CD4-positive, alpha-beta memory T cell (primary cell): ENCODE measurements around the gene SMURF2. TPM values are rescaled to one million over a fixed set of nuclear protein-coding genes. Genes with fewer than 3 reads are reported as not detected.
"Not testable (repeated sequence)": the region's sequence is repeated elsewhere in the genome, so short reads cannot be mapped to it uniquely, and the experiment has no call there.

Experiments used
- CTCF ChIA-PET: fragments of 350-600 bp; sonication (Branson Sonifier 250); formaldehyde crosslinking; loops from one replicate; lab custom pipeline; 2021; ENCODE audit warnings: inconsistent platforms; ENCODE audit not compliant: partially characterized antibody; lab: Charles Lee
- POLR2A ChIA-PET: fragments of 350-600 bp; sonication (Branson Sonifier 250); formaldehyde crosslinking; loops from one replicate; lab custom pipeline; 2021; ENCODE audit not compliant: partially characterized antibody; lab: Charles Lee
- DNase-seq, 5 donors: peaks; one replicate each; pipeline versions ENCODE4 v3.0.0 to v3.0.0-alpha.2; 2020 to 2022; ENCODE audit warnings: mixed read lengths in 1 of 5
- H3K27ac ChIP-seq: one replicate; pipeline ENCODE4 v1.7.0; 2013; ENCODE audit warnings: low read depth, low read length
- H3K27me3 ChIP-seq: 2 replicates; pipeline ENCODE4 v1.7.0; 2013; ENCODE audit warnings: mild to moderate bottlenecking, low read length, moderate library complexity; ENCODE audit not compliant: insufficient read depth
- H3K36me3 ChIP-seq: 2 replicates; pipeline ENCODE4 v1.7.0; 2013; ENCODE audit warnings: mild to moderate bottlenecking, low read length, moderate library complexity; ENCODE audit not compliant: insufficient read depth
- H3K4me1 ChIP-seq: 2 replicates; pipeline ENCODE4 v1.7.0; 2013; ENCODE audit warnings: mild to moderate bottlenecking, low read length, moderate library complexity; ENCODE audit not compliant: insufficient read depth
- H3K4me3 ChIP-seq, 2 donors: one replicate each; pipeline ENCODE4 v1.7.0; 2013; ENCODE audit warnings: low read length in 2 of 2, mild to moderate bottlenecking in 1 of 2
- H3K9me3 ChIP-seq, 2 donors: one replicate each; pipeline ENCODE4 v1.7.0; 2013; ENCODE audit warnings: low read length in 2 of 2, control low read depth in 1 of 2; ENCODE audit not compliant: control insufficient read depth in 1 of 2
- H3K27ac Mint-ChIP-seq, 7 donors: one replicate each; pipeline ENCODE4 v1.8.0; 2020 to 2021; ENCODE audit warnings: mixed read lengths in 7 of 7, mild to moderate bottlenecking in 6 of 7, inconsistent platforms in 3 of 7, moderate library complexity in 3 of 7
- H3K27me3 Mint-ChIP-seq, 2 donors: one replicate each; pipeline ENCODE4 v1.8.0; 2020 to 2021; ENCODE audit warnings: mixed read lengths in 2 of 2
- H3K36me3 Mint-ChIP-seq, 2 donors: one replicate each; pipeline ENCODE4 v1.8.0; 2020 to 2021; ENCODE audit warnings: mixed read lengths in 2 of 2, inconsistent platforms in 1 of 2, mild to moderate bottlenecking in 1 of 2
- H3K4me1 Mint-ChIP-seq, 4 donors: one replicate each; pipeline ENCODE4 v1.8.0; 2020 to 2021; ENCODE audit warnings: mixed read lengths in 4 of 4, mild to moderate bottlenecking in 1 of 4
- H3K4me3 Mint-ChIP-seq, 8 donors: one replicate each; pipeline ENCODE4 v1.8.0; 2020 to 2021; ENCODE audit warnings: mixed read lengths in 8 of 8, mild to moderate bottlenecking in 7 of 8, moderate library complexity in 6 of 8, inconsistent platforms in 3 of 8
- H3K9me3 Mint-ChIP-seq, 8 donors: one replicate each; pipeline ENCODE4 v1.8.0; 2020 to 2021; ENCODE audit warnings: mixed read lengths in 8 of 8, mild to moderate bottlenecking in 5 of 8, inconsistent platforms in 3 of 8, moderate library complexity in 1 of 8
- intact Hi-C: fragments of 100-400 bp; cut with micrococcal nuclease; formaldehyde crosslinking; loops from one replicate; pipeline ENCODE4 v1.15.1; 2023
- polyA plus RNA-seq, 2 donors: library from polyadenylated mRNA; unstranded; fragments of 300-500 nt; fragmentation: Illumina TruSeq; gene quantifications; one replicate each; pipeline ENCODE4 v1.2.3, GENCODE V29; 2021
- total RNA-seq, 2 experiments: library from RNA; stranded (reverse); gene quantifications; one replicate each; pipeline ENCODE4 v1.2.3, GENCODE V29; 2021

Gene SMURF2
- total and polyA plus RNA-seq, 4 experiments from 2014 or later, result 4.9 to 35.0 (median 20.3) TPM

DNA sequence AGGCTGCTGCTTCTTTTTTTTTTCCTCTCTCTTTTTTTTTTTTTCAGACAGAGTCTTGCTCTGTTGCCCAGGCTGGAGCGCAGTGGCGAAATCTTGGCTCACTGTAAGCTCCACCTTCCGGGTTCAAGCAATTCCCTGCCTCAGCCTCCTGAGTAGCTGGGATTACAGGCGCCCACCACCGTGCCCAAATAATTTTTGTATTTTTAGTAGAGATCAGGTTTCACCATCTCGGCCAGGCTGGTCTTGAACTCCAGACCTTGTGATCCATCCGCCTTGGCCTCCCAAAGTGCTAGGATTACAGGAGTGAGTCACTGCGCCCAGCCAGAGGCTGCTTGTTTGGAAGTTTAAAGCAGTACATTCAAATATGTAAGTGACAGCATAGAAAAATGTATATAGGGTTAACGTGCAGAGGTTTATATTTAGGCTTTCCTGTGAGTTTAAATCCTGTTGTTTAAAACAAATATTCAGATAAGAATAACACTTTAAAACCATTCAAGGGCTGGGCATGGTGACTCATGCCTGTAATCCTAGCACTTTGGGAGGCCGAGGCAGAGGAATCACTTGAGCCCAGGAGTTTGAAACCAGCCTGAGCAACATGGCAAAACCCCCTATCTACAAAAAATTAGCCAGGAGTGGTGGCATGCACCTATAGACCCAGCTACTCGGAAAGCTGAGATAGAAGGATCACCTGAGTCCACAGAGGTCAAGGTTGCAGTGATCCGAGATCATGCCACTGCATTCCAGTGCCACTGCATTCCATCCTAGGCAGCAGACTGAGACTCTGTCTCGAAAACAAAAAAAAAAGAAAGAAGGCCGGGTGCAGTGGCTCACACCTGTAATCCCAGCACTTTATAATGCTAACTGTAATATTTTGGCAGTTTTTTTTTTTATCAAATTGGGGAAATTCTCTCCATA is 6.0 kb upstream of the SMURF2 start:
- H3K27me3 Mint-ChIP-seq, H3K4me3 ChIP-seq, POLR2A ChIA-PET, H3K27ac ChIP-seq, DNase-seq, H3K27me3 ChIP-seq, H3K4me1 Mint-ChIP-seq, H3K36me3 Mint-ChIP-seq, H3K4me1 ChIP-seq, H3K9me3 Mint-ChIP-seq, H3K27ac Mint-ChIP-seq, H3K9me3 ChIP-seq, H3K36me3 ChIP-seq, H3K4me3 Mint-ChIP-seq: not testable (repeated sequence)
- CTCF ChIA-PET, result interaction anchor here (0.5 kb wide), 1 partner anchor 268 kb away, joined by 3 read pairs; no protein-coding TSS in a partner anchor
- intact Hi-C loops, result loop anchor here (10.0 kb wide), 1 partner anchor 403 kb away; the partner anchor contains the start of gene TEX2

DNA sequence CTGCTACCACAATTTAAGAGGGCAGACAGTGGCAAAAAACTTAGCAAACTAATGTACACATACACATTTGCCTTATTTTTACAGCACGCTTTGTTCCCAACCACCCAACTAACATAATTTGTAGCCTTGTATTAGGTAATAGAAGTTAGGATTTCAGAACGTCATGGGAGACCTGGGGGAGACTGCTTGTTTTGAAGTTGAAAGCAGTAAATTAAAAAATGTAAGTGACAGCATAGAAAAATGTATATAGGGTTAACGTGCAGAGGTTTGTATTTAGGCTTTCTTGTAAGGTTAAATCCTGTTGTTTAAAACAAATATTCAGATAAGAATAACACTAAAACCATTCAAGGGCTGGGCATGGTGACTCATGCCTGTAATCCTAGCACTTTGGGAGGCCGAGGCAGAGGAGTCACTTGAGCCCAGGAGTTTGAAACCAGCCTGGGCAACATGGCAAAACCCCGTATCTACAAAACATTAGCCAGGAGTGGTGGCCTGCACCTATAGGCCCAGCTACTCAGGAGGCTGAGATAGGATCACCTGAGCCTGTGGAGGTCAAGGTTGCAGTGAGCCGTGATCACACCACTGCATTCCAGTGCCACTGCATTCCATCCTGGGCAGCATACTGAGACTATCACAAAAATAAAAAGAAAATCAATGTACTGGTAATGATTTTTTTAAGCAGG is 2.3 kb upstream of the SMURF2 start:
- peaks cover 13 to 22% (median 18%) of the 10 kb centered on the region in 4 donors for H3K4me1 Mint-ChIP-seq
- POLR2A ChIA-PET, H3K27me3 Mint-ChIP-seq, H3K27me3 ChIP-seq, H3K27ac ChIP-seq, CTCF ChIA-PET, H3K27ac Mint-ChIP-seq, H3K9me3 ChIP-seq, DNase-seq, H3K4me3 ChIP-seq, H3K36me3 ChIP-seq, H3K4me3 Mint-ChIP-seq, H3K9me3 Mint-ChIP-seq: not testable (repeated sequence)
- intact Hi-C loops, result loop anchor here (10.0 kb wide), 1 partner anchor 400 kb away; the partner anchor contains the start of gene TEX2
- H3K4me1 ChIP-seq, result peaks cover 18% of the 10 kb centered on the region
- H3K36me3 Mint-ChIP-seq, result peaks cover 0 to 11% of the 10 kb centered on the region in 2 donors

DNA sequence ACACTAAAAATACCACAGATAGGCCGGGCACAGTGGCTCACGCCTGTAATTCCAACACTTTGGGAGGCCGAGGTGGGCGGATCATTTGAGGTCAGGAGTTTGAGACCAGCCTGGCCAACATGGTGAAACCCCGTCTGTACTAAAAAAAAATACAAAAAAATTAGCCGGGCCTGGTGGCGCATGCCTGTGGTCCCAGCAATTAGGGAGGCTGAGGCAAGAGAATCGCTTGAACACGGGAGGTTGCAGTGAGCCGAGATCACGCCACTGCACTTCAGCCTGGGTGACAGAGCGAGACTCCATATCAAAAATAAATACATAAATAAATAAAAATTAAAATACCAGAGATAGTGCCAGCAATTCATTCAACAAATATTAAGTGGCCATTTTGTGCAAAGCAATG is 1.7 kb upstream of the SMURF2 start:
- H3K27me3 Mint-ChIP-seq, H3K36me3 ChIP-seq, H3K9me3 ChIP-seq, H3K27me3 ChIP-seq, CTCF ChIA-PET, H3K4me3 Mint-ChIP-seq, H3K9me3 Mint-ChIP-seq, H3K4me3 ChIP-seq, DNase-seq, H3K27ac ChIP-seq, POLR2A ChIA-PET: not testable (repeated sequence)
- H3K4me1 Mint-ChIP-seq, result peaks cover 15 to 28% (median 22%) of the 10 kb centered on the region in 4 donors
- peaks cover 0 to 11% of the 10 kb centered on the region in 2 donors for H3K36me3 Mint-ChIP-seq
- H3K4me1 ChIP-seq, result peaks cover 22% of the 10 kb centered on the region
- H3K27ac Mint-ChIP-seq, result peak overlapping the region in 1 of 7 donors; percentile 86
- intact Hi-C loops, result loop anchor here (10.0 kb wide), 1 partner anchor 399 kb away; the partner anchor contains the start of gene TEX2

DNA sequence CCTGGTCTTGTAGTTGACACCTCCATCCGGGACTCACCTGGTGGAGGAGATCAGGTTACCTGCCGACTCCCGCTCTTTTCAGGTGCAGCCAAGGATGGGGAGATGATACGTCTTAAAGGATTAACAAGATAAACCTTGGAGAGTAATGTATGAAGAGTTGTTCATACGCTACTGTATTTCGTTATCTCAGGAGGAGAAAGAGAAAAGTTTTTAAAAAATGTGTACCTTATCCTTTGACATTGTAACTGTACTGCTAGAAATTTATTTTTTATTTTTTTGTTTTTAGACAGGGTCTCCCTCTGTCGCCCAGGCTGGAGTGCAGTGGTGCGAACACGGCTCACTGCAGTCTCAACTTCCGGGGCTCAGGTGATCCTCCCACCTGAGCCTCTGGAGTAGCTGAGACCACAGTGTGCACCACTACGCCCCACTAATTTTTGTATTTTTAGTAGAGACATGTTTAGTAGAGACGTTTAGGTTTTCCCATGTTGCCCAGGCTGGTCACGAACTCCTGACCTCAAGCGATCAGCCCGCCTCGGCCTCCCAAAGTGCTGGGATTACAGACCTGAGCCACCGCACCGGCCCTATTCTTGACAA is 764 bp upstream of the SMURF2 start:
- Histone ChIP-seq H3K4me3 (peak overlapping the region; percentile 36 to 73), H3K27ac (peak overlapping the region; percentile 53), H3K27me3 (no peaks in the 10 kb centered on the region), H3K36me3 (no peaks in the 10 kb centered on the region), H3K4me1 (peaks cover 32% of the 10 kb centered on the region), H3K9me3 (no peaks in the 10 kb centered on the region)
- Mint-ChIP-seq H3K27ac (peak overlapping the region in 6 of 7 donors; percentile 70 to 92 (median 88)), H3K36me3 (peaks cover 0 to 11% of the 10 kb centered on the region in 2 donors), H3K4me1 (peaks cover 17 to 33% (median 26%) of the 10 kb centered on the region in 4 donors), H3K4me3 (peak overlapping the region; percentile 86 to 99 (median 90)), H3K9me3 (no peaks in the 10 kb centered on the region), H3K27me3 (no peaks in the 10 kb centered on the region)
- no peak for DNase-seq
- POLR2A ChIA-PET, result interaction anchor here (0.8 to 1.9 kb wide), 5 partner anchors 13 to 256 kb away, joined by 3 to 50 read pairs (median 13); partner anchors contain the start of genes CEP95, DDX5, LRRC37A3 and POLG2
- intact Hi-C loops, result loop anchor here (10.0 kb wide), 1 partner anchor 398 kb away; the partner anchor contains the start of gene TEX2
- CTCF ChIA-PET, result no interaction called here

DNA sequence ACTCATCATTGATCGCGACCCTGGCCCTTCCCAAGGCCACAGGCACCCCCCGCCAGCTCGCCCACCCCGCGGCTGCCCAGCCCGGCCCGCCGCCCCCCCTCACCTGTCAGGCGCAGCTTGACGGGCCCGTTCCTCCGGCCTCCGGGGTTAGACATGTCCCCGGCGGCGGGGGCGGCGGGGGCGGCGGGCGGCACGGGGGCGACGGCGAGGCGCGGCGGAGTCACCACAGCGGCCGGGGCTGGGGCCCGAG is 456 bp downstream of the SMURF2 start:
- peak overlapping the region in 1 of 2 donors; percentile 82 for H3K4me3 ChIP-seq
- CTCF ChIA-PET, result interaction anchor here (1.7 kb wide), 1 partner anchor 12 kb away, joined by 4 read pairs; no protein-coding TSS in a partner anchor
- H3K4me3 Mint-ChIP-seq, result peak overlapping the region; percentile 97 to 99 (median 99)

DNA sequence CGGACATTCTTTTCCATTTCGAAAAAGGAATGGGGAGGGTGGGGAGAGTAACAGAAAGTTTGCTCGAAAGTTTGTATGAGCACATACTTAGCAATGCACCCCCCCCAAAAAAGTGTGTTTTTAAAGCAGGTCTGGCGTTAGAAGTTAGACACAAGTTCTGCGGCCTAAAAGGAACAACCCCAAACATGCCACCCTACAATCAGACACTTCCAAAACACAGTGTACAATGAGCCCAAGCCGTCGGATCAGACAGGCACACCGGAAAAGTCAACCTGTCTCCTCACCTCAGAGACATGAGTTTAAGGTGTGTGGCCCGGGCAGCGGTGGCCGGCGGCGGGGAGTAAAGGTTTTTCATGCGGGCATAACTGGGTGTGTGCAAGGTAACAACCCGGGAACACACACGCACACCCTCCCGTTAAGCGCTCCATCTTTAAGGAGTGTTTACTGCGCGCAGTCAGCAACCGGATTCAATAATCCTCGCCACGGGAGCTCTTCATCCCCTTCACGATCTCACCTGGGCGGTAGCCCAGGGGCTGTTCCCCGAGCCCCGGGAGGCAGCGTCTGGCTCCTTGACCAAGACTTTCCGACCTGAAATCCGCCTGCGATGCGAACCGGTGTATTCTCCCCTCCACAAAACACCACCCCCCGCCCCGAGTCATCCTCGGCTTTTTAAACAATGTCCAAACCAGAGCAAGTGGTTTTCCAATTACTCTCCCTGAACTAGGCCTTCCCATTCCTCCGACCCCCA is 955 bp downstream of the SMURF2 start:
- Histone ChIP-seq H3K27ac (peak overlapping the region; percentile 54), H3K4me1 (peaks cover 49% of the 10 kb centered on the region), H3K4me3 (peak overlapping the region; percentile 61 to 82)
- H3K27me3 Mint-ChIP-seq, H3K27me3 ChIP-seq, H3K36me3 ChIP-seq, H3K9me3 ChIP-seq, H3K9me3 Mint-ChIP-seq: not testable (repeated sequence)
- intact Hi-C loops, result loop anchor here (1.0 to 10.0 kb wide), 2 partner anchors 155 to 396 kb away; partner anchors contain the start of genes CEP95, DDX5 and TEX2
- Mint-ChIP-seq H3K36me3 (peaks cover 4 to 12% of the 10 kb centered on the region in 2 donors), H3K27ac (peak overlapping the region; percentile 95 to 98 (median 96)), H3K4me3 (peak overlapping the region; percentile 97 to 99 (median 99)), H3K4me1 (peaks cover 28 to 50% (median 40%) of the 10 kb centered on the region in 4 donors)
- CTCF ChIA-PET, result interaction anchor here (1.7 kb wide), 1 partner anchor 12 kb away, joined by 4 read pairs; no protein-coding TSS in a partner anchor
- DNase-seq, result peak; percentile 24 to 49 (median 29)
- POLR2A ChIA-PET, result interaction anchor here (0.7 to 2.2 kb wide), 9 partner anchors 9 to 258 kb away, joined by 3 to 50 read pairs (median 5); partner anchors contain the start of genes CEP95, DDX5, LRRC37A3 and POLG2

More for the DNA sequence above, 456 bp downstream of the SMURF2 start:
- intact Hi-C loops, result loop anchor here (1.0 to 10.0 kb wide), 2 partner anchors 155 to 397 kb away; partner anchors contain the start of genes CEP95, DDX5 and TEX2
- H3K9me3 ChIP-seq, result no peaks in the 10 kb centered on the region
- Mint-ChIP-seq H3K27me3 (no peaks in the 10 kb centered on the region), H3K36me3 (peaks cover 3 to 12% of the 10 kb centered on the region in 2 donors), H3K4me1 (peaks cover 26 to 45% (median 37%) of the 10 kb centered on the region in 4 donors), H3K27ac (peak overlapping the region; percentile 95 to 98 (median 96)), H3K9me3 (no peaks in the 10 kb centered on the region)
- POLR2A ChIA-PET, result interaction anchor here (0.7 to 2.2 kb wide), 9 partner anchors 9 to 257 kb away, joined by 3 to 50 read pairs (median 5); partner anchors contain the start of genes CEP95, DDX5, LRRC37A3 and POLG2
- H3K36me3 ChIP-seq, result no peaks in the 10 kb centered on the region
- no peaks in the 10 kb centered on the region for H3K27me3 ChIP-seq
- peak in 1 of 5 donors; percentile 60 for DNase-seq
- H3K27ac ChIP-seq, result peak overlapping the region; percentile 54
- H3K4me1 ChIP-seq, result peaks cover 44% of the 10 kb centered on the region
